ENCODE data around the gene SYT8.

SYT8 gene

GRCh38 chr11:1832211-1832919 lies 2.4 kb upstream of the SYT8 start:
- DNase-seq (ENCODE audit: low read depth): no peak

DNA sequence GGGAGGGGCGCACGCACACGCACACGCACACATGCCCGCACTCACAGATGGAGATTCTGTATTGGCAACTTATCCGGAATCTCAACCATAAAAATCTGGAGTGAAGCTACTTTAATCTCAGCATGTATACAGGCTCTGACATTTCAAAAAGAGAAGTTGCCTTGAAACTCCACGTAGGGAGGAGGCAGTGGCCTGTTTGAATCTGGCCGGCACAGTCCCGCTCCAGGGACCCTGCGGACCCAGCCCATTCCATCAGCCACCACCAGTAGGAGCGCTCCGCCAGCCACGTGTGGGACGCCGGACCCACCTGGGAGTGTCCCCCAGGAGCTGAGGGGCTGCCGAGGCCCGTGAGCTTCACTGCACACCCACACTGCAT lies 1.9 kb upstream of the SYT8 start:
- DNase-seq (ENCODE audit: low read depth): no peak

DNA sequence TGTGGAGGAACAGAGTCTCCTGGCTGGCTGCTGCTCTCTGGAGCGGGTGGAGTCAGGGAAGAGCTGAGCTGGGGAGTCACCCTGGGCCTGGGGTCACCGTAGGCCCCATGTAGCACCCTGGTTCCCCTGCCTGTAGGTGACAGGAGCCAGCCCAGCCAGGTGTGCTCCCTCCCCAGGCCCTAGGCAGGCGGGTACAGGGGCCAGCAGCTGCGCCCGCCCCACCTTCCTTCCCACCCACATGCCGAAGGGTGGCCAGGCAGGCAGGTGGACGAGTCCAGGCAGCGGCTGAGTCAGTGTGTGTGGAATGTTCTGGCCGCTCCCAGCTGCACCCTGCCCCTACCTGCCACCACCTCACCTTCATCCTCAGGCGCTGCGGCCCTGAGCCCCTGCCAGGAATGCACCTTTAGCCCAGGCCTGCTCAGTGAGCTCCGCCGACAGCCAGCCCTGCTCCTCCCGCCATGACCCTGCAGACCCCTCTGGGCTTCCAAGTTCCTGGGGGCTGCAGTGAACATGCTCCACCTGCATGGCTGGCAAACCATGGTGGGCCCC lies 654 bp upstream of the SYT8 start:
- DNase-seq (ENCODE audit: low read depth): no peak

- no peak for DNase-seq (ENCODE audit: low read depth)
These were observed 851 bp downstream of the SYT8 start for GRCh38 chr11:1835671-1836010.

DNA sequence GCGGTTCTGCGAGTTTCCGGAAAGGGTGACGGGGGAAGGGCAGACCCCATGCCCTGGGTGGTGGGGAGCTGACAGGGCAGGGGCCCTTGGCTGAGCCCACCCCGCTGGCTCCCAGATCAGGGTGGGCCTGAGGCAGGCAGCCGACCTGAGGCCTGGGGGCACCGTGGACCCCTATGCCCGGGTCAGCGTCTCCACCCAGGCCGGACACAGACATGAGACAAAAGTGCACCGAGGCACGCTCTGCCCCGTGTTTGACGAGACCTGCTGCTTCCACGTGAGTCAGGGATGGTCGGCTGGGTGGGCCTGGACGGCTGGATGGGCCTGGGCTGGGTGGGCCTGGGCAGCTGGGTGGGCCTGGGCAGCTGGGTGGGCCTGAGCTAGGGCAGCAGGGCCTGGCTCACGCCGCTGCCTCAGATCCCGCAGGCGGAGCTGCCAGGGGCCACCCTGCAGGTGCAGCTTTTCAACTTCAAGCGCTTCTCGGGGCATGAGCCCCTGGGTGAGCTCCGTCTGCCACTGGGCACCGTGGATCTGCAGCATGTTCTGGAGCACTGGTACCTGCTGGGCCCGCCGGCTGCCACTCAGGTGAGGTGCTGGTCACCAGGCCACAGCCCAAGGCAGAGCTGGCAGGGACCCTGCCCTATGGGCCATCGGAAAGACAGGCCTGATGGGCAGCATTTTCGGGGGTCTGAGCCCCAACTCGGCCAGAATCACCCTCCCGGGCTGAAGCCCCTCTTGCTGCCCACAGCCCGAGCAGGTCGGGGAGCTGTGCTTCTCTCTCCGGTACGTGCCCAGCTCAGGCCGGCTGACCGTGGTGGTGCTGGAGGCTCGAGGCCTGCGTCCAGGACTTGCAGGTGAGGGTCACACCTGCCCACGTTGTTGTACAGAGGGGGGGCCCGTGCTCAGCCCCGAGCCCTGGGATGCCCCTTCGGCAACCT lies 1.5 kb downstream of the SYT8 start:
- DNase-seq (ENCODE audit: low read depth): no peak

- DNase-seq (ENCODE audit: low read depth): no peak
These were observed 2.6 kb downstream of the SYT8 start for GRCh38 chr11:1837171-1838076.

GRCh38 chr11:1838077-1838425 lies 3.3 kb downstream of the SYT8 start:
- no peak for DNase-seq (ENCODE audit: low read depth)

DNA sequence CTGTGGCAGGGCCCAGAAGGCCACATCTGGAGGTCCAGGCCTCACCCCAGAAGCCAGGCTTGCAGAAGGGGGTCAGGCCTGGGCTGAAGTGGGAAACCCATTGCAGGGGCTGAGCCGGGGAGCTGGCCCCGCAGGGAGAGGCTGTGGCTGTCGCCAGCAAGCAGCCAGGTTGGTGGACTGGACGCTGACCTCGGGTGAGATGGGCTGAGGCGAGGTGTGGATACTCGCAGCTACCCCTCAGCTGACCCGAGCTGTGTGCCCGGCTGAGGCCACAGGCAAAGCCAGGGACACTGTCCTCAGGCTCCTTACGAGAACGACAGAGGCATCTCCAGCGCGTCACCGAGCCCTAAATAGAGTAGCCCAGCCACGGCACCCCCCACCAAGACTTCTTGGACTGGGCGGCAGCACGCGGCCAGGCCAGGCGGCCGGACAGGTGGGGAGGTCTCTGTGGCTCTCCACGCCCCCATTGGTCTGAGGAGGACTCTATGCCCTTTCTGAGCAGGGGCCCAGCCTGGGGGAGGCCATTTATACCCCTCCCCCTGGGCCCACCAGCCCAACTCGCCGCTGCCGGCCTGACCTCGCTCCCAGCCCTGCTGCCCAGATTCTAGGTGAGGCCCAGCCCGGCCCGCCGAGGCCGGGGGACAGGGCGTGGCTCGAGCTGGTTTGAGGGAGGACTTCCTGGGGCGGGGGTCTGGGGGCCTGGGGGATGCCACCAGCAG lies 3.8 kb downstream of the SYT8 start, which contains the start of gene TNNI2:
TSS of gene TNNI2 (plus strand) at position 556 of the 719 bp plus-strand sequence. CDS start 716 bp downstream, outside the sequence.
- no peak for DNase-seq (ENCODE audit: low read depth)

DNA sequence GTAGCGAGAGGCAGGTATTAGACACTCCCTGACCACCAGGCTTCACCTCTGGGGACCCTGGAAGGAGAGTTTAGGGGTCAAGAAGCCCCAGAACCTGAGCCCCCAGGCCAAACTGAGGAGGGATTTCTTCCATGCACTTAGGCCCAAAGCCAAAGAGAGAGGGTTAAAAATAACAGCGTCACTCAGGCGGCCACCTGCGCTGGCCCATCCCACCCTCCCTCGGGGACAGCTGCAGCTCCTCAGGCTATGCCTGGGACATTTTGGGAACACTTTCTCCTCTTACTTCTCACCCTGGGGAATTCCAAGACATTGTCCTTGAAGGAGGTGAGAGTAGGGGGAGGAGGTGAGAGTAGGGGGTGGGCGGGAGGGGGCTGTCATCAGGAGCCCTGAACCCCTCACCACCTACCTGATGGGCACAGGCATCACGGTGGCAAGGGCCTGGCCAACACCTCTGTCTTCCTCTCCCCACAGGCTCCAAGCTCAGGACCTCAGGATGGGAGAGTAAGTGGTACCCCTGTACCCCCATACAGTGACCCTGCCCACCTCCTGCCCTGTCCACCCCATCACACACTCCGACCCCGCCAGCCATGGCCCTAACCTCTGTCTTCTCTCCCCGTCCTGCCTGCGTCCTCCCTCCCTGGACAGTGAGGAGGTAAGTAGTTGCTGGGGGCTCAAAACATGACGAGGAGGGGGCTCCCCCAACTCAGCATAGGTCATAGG lies 4.6 kb downstream of the SYT8 start:
- DNase-seq (ENCODE audit: low read depth): no peak

DNA sequence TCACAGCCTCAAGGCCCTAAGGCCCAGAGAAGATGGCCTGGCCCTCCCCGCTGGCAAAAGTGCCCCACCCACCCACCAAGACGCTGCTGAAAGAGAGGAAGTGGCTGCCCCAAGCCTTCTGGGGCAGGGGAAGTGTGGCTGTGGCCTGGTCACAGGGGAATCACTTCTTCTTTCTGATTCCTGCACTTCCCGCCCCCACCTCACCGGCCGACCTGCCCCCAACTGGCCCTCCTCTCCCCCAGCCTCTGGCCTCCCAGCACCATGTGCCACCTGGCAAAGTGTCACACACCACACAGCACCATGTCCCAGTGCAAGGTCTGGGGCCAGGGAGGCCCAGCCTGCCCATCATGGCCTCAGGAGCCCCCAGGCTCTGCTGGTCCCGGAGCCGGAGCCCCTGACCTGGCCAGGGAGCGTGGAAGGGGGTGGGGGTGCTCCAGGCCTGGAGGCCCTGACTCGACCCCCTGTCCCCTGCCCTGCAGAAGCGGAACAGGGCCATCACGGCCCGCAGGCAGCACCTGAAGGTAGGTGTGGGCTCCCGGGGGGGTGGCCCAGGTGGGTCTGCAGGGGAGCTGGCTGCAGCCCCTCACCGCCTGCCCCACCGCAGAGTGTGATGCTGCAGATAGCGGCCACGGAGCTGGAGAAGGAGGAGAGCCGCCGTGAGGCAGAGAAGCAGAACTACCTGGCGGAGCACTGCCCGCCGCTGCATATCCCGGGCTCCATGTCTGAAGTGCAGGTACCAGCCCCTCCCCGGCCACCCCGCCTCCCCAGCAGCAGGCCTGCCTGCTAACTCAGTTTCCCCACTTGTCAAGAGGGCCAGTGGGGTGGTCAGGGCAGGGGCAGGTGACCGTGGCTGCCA lies 5.4 kb downstream of the SYT8 start:
- DNase-seq (ENCODE audit: low read depth): no peak

- no peak for DNase-seq (ENCODE audit: low read depth)
These were observed 6.1 kb downstream of the SYT8 start for GRCh38 chr11:1840780-1841480.

- no peak for DNase-seq (ENCODE audit: low read depth)
These were observed 6.8 kb downstream of the SYT8 start for GRCh38 chr11:1841511-1842148.

GRCh38 chr11:1842149-1843097 lies 7.6 kb downstream of the SYT8 start:
- DNase-seq (ENCODE audit: low read depth): no peak

- DNase-seq (ENCODE audit: low read depth): no peak
These were observed 8.3 kb downstream of the SYT8 start for GRCh38 chr11:1843098-1843473.

- DNase-seq (ENCODE audit: low read depth): no peak
These were observed 9.0 kb downstream of the SYT8 start for GRCh38 chr11:1843796-1844195.

DNA sequence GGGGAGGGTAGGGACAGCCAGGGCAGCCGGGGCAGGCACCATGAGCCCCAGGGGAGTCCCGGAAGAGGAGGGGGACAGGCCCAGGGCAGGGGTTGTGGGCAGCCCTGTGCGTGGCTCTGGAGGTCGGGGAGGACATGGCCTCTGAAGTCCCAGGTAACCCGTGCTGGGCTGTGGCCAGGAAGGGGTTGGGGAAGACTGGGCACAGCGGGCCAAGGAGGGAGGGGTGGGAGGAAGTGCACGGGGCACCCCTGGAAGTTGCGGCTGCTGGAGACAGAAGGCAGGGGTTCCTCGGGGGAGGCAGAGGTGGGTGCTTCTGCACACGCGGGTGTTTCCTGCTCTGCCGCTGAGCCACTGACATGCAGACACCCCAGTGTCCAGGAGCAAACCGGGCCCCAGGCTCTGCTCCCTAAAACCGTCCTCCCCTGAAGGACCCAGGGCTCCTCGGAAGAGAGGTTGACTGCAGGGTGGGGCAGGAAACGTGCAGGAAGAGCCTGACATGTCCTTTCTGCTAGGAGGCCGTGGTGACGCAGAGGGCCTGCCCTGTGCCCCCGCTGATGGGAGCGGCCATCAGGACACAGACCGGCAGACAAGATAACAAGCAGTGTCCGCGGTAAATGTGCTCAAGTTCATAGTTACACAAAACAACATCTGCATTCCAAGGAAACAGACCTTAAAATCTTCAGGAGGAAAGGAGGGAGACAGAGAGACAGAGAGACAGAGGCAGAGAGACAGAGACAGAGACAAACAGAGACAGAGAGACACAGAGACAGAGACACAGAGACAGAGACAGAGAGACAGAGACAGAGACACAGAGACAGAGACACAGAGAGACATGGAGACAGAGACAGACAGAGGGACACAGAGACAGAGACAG lies 9.7 kb downstream of the SYT8 start:
- DNase-seq (ENCODE audit: low read depth): no peak

- DNase-seq (ENCODE audit: low read depth): no peak
These were observed 10.3 kb downstream of the SYT8 start for GRCh38 chr11:1845095-1845429.
